Common myeloid progenitor, CD34-positive (primary cell): ENCODE data around the gene TP53I13.
A peak's percentile ranks its signal among the peaks of the same experiment; 100 is the strongest.

Source experiments
- CTCF ChIA-PET: fragments of 350-600 bp; sonication (Branson Sonifier 250); formaldehyde crosslinking; loops from one replicate; lab custom pipeline; 2021; ENCODE audit warnings: antibody characterized with exemption; lab: Charles Lee
- POLR2A ChIA-PET: fragments of 350-600 bp; sonication (Branson Sonifier 250); formaldehyde crosslinking; loops from one replicate; lab custom pipeline; 2021; ENCODE audit warnings: antibody characterized with exemption; lab: Charles Lee
- DNase-seq, 3 donors: peaks; one replicate each; pipeline versions ENCODE4 v3.0.0 to v3.0.0-alpha.2; 2013
- H3K27ac ChIP-seq, 2 experiments: 1 replicate in 1 of 2; 2 replicates in 1 of 2; pipeline ENCODE4 v1.7.0; 2013; ENCODE audit warnings: inconsistent platforms in 2 of 2, low read length in 2 of 2, mild to moderate bottlenecking in 2 of 2, low read depth in 1 of 2, moderate library complexity in 1 of 2; ENCODE audit not compliant: severe bottlenecking in 2 of 2, insufficient read depth in 1 of 2, poor library complexity in 1 of 2
- H3K27me3 ChIP-seq, 5 experiments: replicated peaks in 2 of 5; 1 replicate in 3 of 5; 2 replicates in 2 of 5; pipeline versions ENCODE4 v1.6.1 to v1.7.0; 2013; ENCODE audit warnings: low read length in 4 of 5, mild to moderate bottlenecking in 2 of 5, moderate library complexity in 2 of 5, inconsistent platforms in 1 of 5; ENCODE audit not compliant: insufficient read depth in 5 of 5, control insufficient read depth in 4 of 5
- H3K36me3 ChIP-seq, 4 experiments: 1 replicate in 2 of 4; 2 replicates in 2 of 4; pipeline versions ENCODE4 v1.6.1 to v1.7.0; 2013; ENCODE audit warnings: low read length in 3 of 4, control low read depth in 1 of 4, mild to moderate bottlenecking in 1 of 4; ENCODE audit not compliant: control insufficient read depth in 4 of 4, insufficient read depth in 4 of 4
- H3K4me1 ChIP-seq, 4 experiments: 1 replicate in 3 of 4; 2 replicates in 1 of 4; pipeline versions ENCODE4 v1.6.1 to v1.7.1; 2013; ENCODE audit warnings: low read length in 3 of 4, mild to moderate bottlenecking in 3 of 4, control low read depth in 1 of 4, inconsistent platforms in 1 of 4, moderate library complexity in 1 of 4; ENCODE audit not compliant: control insufficient read depth in 4 of 4, insufficient read depth in 4 of 4; ENCODE audit errors: control extremely low read depth in 1 of 4
- H3K4me3 ChIP-seq, 7 experiments: 1 replicate in 4 of 7; 2 replicates in 3 of 7; pipeline versions ENCODE4 v1.5.1 to v1.7.0; 2013; ENCODE audit warnings: mild to moderate bottlenecking in 7 of 7, low read length in 6 of 7, moderate library complexity in 6 of 7, inconsistent platforms in 2 of 7, low read depth in 2 of 7, control low read depth in 1 of 7; ENCODE audit not compliant: insufficient read depth in 4 of 7, control insufficient read depth in 1 of 7; ENCODE audit errors: extremely low read depth in 1 of 7
- H3K9me3 ChIP-seq, 5 experiments: 1 replicate in 4 of 5; 2 replicates in 1 of 5; pipeline versions ENCODE4 v1.6.1 to v1.7.1; 2013; ENCODE audit warnings: low read length in 4 of 5, mild to moderate bottlenecking in 2 of 5, inconsistent platforms in 1 of 5, low read depth in 1 of 5, moderate library complexity in 1 of 5; ENCODE audit not compliant: control insufficient read depth in 4 of 5, insufficient read depth in 2 of 5; ENCODE audit errors: control extremely low read depth in 1 of 5
- WGBS: methylation state at CpG from one replicate; pipeline ENCODE4 v1.1.5; 2013; ENCODE audit not compliant: insufficient coverage; 5-methylcytosine and 5-hydroxymethylcytosine counted together

TP53I13 gene

DNA sequence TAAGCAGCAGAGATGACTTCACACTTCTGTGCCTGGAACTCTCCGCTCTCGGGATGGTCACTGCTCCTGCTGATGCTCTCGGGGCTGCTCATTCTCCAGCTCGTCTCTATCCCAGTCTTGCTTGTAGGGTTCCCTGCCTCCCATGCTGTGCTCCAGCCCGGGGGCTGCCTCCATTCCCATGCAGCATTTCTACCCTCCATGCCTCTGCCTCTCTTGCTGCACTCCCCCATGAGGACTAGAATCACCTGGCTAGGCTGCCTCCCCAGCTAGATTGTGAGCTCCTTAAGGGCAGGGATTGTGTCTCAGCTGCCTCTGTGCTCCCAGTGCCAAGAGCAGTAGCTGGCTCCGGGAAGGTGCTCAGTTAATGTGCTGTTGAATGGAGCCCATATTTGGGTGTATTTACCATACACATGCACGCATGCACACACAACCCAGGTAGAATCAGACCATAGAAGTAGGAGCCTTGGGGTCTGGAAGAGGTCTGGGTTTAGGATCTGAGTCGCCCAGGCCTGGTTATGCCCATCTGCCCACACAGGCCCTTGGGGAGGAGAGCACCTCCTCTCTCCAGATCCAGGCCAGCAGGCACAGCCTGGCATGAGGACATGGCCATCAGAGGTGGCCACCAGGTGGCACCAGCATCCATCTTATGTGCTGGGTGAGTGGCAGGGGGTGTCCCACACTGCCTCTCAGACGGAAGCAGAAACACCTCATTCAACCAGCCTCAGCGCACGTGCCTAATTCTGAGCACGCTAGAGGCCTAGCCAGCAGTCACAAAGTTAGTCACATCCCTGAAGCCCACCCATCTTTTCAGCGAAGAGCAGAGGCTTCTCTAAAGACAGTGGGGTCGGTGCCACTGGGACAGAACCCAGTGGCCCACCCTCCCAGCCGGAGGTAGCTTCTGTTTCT lies 11.6 kb downstream of the TP53I13 start:
- DNase-seq, result peak; percentile 89 to 96 (median 95)
- Histone ChIP-seq H3K4me3 (no peak overlapping the region), H3K9me3 (no peaks in the 10 kb centered on the region), H3K36me3 (peaks cover 3 to 81% (median 49%) of the 10 kb centered on the region in 4 experiments), H3K27me3 (no peaks in the 10 kb centered on the region), H3K4me1 (peaks cover 0 to 18% (median 13%) of the 10 kb centered on the region in 4 experiments), H3K27ac (no peak overlapping the region)
- WGBS, result 58% methylated on average over 10 of the region's 15 CpGs
- CTCF ChIA-PET, result interaction anchor here (0.5 to 15.9 kb wide), 16 partner anchors 8 to 351 kb away, joined by 3 to 179 read pairs (median 5); partner anchors contain the start of genes ABHD15, ANKRD13B and GIT1
- POLR2A ChIA-PET, result no interaction called here

DNA sequence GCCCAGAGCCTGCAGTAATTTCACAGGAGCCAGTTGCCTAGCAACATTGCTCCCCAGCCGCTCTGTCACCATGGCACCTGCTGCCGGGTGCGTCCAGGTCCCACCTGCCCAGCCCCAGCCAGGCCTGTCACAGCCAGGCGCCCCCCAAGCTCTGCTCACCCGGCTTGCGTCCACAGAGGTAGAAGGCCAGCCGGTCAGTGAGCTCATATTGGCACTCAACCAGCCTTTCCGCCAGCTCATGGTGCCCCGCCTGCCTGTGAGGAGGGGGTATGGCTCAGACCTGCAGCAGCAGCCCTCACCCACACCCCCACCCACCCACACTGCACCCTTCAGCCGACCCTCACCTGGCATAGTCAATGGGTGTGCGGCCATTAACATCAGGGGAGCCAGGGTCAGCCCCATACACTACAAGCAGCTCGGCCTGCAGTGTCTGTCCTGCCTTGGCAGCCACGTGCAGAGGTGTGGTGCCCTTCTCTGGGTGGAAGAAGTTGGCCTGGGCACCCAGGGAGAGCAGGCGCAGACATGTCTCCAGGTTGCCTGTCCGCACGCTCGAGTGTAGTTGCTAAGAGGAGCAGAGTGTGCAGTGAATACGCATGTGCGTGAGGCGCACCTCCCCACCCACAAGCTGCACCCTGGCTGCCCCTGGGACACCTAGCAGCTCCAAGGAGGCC lies 13.2 kb downstream of the TP53I13 start:
- Histone ChIP-seq H3K27me3 (no peaks in the 10 kb centered on the region), H3K27ac (no peak overlapping the region), H3K9me3 (no peaks in the 10 kb centered on the region), H3K36me3 (peaks cover 3 to 65% (median 38%) of the 10 kb centered on the region in 4 experiments), H3K4me3 (no peak overlapping the region), H3K4me1 (peaks cover 0 to 32% (median 25%) of the 10 kb centered on the region in 4 experiments)
- WGBS, result 95% methylated on average over 13 of the region's 20 CpGs
- ChIA-PET POLR2A (interaction anchor here (0.9 kb wide), 1 partner anchor 34 kb away, joined by 3 read pairs; no protein-coding TSS in a partner anchor), CTCF (interaction anchor here (0.7 to 15.9 kb wide), 12 partner anchors 9 to 439 kb away, joined by 3 to 179 read pairs (median 5); partner anchors contain the start of genes ABHD15, ANKRD13B and TP53I13)
- no peak for DNase-seq

DNA sequence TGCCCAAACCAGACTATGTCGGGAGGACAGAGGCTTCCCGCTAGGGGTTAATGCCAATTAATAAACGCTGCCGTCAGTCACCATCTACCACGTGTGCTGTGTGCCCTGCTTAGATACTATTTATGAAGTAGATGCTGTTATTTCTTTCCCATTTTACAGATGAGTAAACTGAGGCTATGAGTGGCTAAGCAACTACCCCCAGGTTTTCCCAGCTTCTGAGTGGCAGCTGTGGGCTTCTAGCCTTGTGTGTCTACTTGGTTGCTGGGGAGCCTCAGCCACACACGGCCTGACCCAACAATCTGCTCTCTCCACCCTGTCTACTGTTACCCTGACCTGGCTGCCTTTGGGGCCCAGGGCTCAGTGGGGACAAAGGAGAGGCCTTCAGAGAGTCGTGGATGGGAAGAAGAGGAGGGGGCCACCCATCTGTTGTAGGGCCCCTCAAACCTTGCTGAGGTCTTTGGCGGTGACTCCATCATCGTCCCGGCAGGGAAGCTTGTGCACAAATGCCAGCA lies 13.8 kb downstream of the TP53I13 start:
- Histone ChIP-seq H3K4me3 (no peak overlapping the region), H3K27ac (no peak overlapping the region), H3K4me1 (peaks cover 0 to 38% (median 31%) of the 10 kb centered on the region in 4 experiments), H3K9me3 (no peaks in the 10 kb centered on the region), H3K36me3 (peaks cover 3 to 59% (median 33%) of the 10 kb centered on the region in 4 experiments), H3K27me3 (no peaks in the 10 kb centered on the region)
- POLR2A ChIA-PET, result no interaction called here
- 93% methylated on average over 9 of the region's 10 CpGs for WGBS
- no peak for DNase-seq
- CTCF ChIA-PET, result interaction anchor here (1.2 to 15.9 kb wide), 7 partner anchors 10 to 73 kb away, joined by 3 to 179 read pairs (median 7); partner anchors contain the start of genes ABHD15, ANKRD13B and TP53I13

DNA sequence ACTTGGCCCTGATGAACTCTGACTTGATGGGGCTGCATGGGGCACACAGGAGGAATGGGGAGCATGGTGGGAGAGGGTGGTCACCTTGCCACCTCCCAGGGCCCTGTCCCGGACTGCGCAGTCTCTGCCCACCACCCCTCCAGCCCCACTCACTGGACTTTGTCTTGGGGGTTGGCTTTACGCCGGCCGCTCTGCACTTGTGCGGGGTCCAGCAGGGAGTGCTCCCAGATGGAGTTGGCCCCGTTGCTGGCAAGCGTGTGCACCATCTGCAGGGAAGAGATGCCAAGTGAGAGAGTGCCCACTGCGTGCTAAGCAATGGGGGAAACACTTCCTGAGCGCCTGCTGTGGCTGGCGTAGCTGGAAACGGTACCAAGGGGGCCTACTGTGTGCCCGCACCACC lies 14.3 kb downstream of the TP53I13 start:
- peaks cover 3 to 54% (median 30%) of the 10 kb centered on the region in 4 experiments for H3K36me3 ChIP-seq
- peaks cover 0 to 43% (median 36%) of the 10 kb centered on the region in 4 experiments for H3K4me1 ChIP-seq
- H3K27me3 ChIP-seq, result no peaks in the 10 kb centered on the region
- WGBS, result 95% methylated on average over 10 of the region's 13 CpGs
- no peak overlapping the region for H3K4me3 ChIP-seq
- no peak overlapping the region for H3K27ac ChIP-seq
- ChIA-PET POLR2A (no interaction called here), CTCF (interaction anchor here (1.6 to 15.9 kb wide), 4 partner anchors 10 to 72 kb away, joined by 3 to 179 read pairs (median 72); partner anchors contain the start of genes ABHD15, ANKRD13B and TP53I13)
- H3K9me3 ChIP-seq, result no peaks in the 10 kb centered on the region
- DNase-seq, result no peak

DNA sequence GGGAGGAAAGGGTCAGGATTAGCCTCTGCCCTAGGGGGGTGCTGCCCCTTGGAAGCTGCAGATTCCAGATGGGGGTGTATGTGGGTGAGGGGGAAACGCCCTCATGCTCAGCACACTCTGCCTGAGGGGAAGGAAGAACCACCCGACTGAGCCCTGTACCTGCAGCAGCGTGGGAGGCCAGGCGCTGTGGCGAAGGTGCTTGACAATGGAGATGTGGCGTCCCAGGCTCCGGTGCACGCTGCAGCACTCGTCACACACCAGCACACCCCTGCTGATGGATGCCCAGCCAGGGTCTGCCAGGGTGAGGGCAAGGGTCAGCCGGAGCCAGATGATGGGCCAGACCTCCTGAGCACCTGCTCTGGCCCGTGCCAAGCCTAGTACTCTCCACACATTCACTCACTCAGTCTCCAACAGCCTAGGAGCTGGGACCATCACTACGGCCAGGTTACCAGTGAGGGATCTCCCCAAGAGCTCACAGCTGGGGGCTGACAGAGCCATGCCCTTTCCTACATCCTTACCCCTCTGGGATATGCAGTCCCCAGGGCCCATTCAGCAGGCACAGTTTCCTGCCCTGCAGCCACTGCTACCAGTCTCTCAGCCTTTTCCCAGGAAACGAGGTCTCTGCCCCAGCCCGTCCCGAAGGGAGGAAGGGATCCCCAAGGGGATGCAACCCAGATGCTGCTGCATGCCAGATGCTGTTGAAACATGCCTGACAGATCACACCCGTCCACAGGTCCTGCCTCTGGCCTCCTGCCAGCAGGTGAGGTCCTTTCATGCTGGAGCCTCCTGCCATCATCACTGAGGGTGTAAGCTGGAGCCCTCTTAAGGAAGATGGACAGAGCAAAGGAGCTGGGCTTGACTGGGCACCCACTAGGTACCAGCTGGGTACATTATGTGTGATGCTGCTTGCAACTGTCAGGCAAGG lies 15.1 kb downstream of the TP53I13 start:
- Histone ChIP-seq H3K9me3 (no peaks in the 10 kb centered on the region), H3K27me3 (no peaks in the 10 kb centered on the region), H3K36me3 (peaks cover 3 to 46% (median 22%) of the 10 kb centered on the region in 4 experiments), H3K27ac (no peak overlapping the region), H3K4me3 (no peak overlapping the region), H3K4me1 (peaks cover 0 to 51% (median 44%) of the 10 kb centered on the region in 4 experiments)
- 90% methylated on average over 16 of the region's 16 CpGs for WGBS
- CTCF ChIA-PET, result interaction anchor here (1.0 to 15.9 kb wide), 6 partner anchors 9 to 71 kb away, joined by 3 to 179 read pairs (median 5); partner anchors contain the start of genes ABHD15, ANKRD13B and TP53I13
- no peak for DNase-seq
- POLR2A ChIA-PET, result no interaction called here
